Liver (tissue), 3 donors: ENCODE results near the gene UGT2A2.
"Not testable (repeated sequence)": the region's sequence is repeated elsewhere in the genome, so short reads cannot be mapped to it uniquely, and the experiment has no call there.

Experiments
- HNF4A ChIP-seq, 2 donors: conservative IDR thresholded peaks; 2 replicates each; pipeline ENCODE4 v1.6.1; 2016; ENCODE audit warnings: antibody characterized with exemption in 2 of 2, mild to moderate bottlenecking in 2 of 2
- RAD21 ChIP-seq, 2 donors: IDR thresholded peaks; 2 replicates each; pipeline ENCODE4 v1.6.1; 2016; ENCODE audit warnings: antibody characterized with exemption in 2 of 2, mild to moderate bottlenecking in 2 of 2
- SP1 ChIP-seq: IDR thresholded peaks from 2 replicates; pipeline ENCODE4 v1.6.1; 2018; ENCODE audit warnings: antibody characterized with exemption, mild to moderate bottlenecking
- YY1 ChIP-seq: IDR thresholded peaks from 2 replicates; pipeline ENCODE4 v1.6.1; 2016; ENCODE audit warnings: antibody characterized with exemption, mild to moderate bottlenecking
- TF ChIP-seq, protein P1 (sequence below): IDR thresholded peaks from 2 replicates; pipeline ENCODE4 v1.6.1; 2016; ENCODE audit warnings: antibody characterized with exemption
- TF ChIP-seq, protein P2 (sequence below): fragments of 150-350 bp; IDR thresholded peaks from 2 replicates; pipeline ENCODE4 v1.5.1; 2017; ENCODE audit warnings: improper control_type of control experiment, low read depth, low read length; ENCODE audit not compliant: missing input control
- TF ChIP-seq, protein P3 (sequence below): IDR thresholded peaks from 2 replicates; pipeline ENCODE4 v1.6.1; 2016; ENCODE audit warnings: antibody characterized with exemption
- donor health status: healthy.
- donor health status: healthy.

DNA sequence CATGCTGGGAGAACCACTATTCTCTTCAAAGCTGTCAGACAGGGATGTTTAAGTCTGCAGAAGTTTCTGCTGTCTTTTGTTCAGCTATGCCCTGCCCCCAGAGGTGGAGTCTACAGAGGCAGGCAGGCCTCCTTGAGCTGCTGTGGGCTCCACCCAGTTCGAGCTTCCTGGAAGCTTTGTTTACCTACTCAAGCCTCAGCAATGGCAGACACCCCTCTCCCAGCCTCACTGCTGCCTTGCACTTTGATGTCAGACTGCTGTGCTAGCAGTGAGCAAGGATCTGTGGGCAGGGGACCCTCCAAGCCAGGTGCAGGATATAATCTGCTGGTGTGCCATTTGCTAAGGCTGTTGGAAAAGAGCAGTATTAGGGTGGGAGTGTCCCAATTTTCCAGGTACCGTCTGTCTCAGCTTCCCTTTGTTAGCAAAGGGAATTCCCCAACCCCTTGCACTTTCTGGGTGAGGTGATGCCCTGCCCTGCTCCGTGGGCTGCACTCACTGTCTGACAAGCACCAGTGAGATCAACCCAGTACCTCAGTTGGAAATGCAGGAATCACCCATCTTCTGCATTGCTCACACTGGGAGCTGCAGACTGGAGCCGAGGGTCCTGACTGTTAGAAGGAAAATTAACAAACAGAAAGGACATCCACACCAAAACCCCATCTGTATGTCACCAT is 21.8 kb upstream of the UGT2A2 start:
- not testable (repeated sequence) for TF ChIP-seq RAD21 (IDR thresholded peaks at IDR 0.05); YY1; SP1; HNF4A (conservative IDR thresholded peaks at IDR 0.05)
- TF ChIP-seq, protein P1, sequence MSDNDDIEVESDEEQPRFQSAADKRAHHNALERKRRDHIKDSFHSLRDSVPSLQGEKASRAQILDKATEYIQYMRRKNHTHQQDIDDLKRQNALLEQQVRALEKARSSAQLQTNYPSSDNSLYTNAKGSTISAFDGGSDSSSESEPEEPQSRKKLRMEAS: not testable (repeated sequence)
- TF ChIP-seq, protein P2, sequence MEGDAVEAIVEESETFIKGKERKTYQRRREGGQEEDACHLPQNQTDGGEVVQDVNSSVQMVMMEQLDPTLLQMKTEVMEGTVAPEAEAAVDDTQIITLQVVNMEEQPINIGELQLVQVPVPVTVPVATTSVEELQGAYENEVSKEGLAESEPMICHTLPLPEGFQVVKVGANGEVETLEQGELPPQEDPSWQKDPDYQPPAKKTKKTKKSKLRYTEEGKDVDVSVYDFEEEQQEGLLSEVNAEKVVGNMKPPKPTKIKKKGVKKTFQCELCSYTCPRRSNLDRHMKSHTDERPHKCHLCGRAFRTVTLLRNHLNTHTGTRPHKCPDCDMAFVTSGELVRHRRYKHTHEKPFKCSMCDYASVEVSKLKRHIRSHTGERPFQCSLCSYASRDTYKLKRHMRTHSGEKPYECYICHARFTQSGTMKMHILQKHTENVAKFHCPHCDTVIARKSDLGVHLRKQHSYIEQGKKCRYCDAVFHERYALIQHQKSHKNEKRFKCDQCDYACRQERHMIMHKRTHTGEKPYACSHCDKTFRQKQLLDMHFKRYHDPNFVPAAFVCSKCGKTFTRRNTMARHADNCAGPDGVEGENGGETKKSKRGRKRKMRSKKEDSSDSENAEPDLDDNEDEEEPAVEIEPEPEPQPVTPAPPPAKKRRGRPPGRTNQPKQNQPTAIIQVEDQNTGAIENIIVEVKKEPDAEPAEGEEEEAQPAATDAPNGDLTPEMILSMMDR: not testable (repeated sequence)
- TF ChIP-seq, protein P3, sequence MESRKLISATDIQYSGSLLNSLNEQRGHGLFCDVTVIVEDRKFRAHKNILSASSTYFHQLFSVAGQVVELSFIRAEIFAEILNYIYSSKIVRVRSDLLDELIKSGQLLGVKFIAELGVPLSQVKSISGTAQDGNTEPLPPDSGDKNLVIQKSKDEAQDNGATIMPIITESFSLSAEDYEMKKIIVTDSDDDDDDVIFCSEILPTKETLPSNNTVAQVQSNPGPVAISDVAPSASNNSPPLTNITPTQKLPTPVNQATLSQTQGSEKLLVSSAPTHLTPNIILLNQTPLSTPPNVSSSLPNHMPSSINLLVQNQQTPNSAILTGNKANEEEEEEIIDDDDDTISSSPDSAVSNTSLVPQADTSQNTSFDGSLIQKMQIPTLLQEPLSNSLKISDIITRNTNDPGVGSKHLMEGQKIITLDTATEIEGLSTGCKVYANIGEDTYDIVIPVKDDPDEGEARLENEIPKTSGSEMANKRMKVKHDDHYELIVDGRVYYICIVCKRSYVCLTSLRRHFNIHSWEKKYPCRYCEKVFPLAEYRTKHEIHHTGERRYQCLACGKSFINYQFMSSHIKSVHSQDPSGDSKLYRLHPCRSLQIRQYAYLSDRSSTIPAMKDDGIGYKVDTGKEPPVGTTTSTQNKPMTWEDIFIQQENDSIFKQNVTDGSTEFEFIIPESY: not testable (repeated sequence)
